GM12874 (cell line): ENCODE measurements around the gene RNF224.
A peak's percentile ranks its signal among the peaks of the same experiment; 100 is the strongest.

Source experiments
- TF ChIP-seq, protein P1 (sequence below): IDR thresholded peaks from 2 replicates; pipeline ENCODE4 v1.5.1; 2011; ENCODE audit warnings: low read depth, mild to moderate bottlenecking, control low read depth, low read length, moderate library complexity; ENCODE audit not compliant: insufficient read depth

RNF224 gene

DNA sequence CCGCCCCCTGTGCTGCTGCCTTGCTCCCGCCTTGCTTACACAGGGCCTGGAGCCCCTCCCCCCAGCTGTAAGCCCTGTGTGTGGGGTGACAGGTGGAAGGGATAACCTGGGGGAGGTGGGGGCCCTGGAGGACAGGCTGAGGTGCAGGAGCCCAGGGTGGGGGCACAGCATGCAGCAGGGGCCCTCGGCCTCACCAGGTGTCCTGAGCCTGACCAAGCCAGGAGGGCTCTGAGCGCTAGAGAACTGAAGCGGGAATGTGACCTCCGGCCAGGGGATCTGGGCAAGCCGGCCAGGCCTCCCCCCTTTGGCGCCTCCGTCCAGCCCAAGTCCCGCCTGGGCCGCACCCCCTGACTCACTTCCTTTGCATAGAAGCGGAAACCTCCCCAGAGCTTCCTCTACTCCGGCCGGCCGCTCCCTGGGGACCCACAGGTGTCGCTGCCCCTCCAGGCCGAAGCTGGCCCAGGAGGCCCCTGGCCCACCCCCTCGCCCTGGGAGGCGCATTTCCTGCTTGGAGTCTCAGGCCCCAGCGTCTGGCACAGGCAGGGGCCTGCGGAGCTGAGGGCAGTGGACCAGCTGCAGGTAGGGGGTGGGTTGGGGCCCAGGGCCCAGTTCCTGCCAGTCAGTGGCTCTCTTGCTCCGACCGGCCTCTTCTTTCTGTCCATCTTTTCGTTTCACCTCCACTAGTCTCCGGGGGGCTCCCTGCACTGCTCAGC lies 50.2 kb downstream of the RNF224 start, which contains the start of gene TOR4A:
Gene TOR4A (plus strand): TSS at position 398 of the 713 bp plus-strand sequence. CDS start 964 bp downstream, outside the sequence.
- TF ChIP-seq, protein P1, sequence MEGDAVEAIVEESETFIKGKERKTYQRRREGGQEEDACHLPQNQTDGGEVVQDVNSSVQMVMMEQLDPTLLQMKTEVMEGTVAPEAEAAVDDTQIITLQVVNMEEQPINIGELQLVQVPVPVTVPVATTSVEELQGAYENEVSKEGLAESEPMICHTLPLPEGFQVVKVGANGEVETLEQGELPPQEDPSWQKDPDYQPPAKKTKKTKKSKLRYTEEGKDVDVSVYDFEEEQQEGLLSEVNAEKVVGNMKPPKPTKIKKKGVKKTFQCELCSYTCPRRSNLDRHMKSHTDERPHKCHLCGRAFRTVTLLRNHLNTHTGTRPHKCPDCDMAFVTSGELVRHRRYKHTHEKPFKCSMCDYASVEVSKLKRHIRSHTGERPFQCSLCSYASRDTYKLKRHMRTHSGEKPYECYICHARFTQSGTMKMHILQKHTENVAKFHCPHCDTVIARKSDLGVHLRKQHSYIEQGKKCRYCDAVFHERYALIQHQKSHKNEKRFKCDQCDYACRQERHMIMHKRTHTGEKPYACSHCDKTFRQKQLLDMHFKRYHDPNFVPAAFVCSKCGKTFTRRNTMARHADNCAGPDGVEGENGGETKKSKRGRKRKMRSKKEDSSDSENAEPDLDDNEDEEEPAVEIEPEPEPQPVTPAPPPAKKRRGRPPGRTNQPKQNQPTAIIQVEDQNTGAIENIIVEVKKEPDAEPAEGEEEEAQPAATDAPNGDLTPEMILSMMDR, result peak; percentile 30; the same call in 1 of the 2 replicates

DNA sequence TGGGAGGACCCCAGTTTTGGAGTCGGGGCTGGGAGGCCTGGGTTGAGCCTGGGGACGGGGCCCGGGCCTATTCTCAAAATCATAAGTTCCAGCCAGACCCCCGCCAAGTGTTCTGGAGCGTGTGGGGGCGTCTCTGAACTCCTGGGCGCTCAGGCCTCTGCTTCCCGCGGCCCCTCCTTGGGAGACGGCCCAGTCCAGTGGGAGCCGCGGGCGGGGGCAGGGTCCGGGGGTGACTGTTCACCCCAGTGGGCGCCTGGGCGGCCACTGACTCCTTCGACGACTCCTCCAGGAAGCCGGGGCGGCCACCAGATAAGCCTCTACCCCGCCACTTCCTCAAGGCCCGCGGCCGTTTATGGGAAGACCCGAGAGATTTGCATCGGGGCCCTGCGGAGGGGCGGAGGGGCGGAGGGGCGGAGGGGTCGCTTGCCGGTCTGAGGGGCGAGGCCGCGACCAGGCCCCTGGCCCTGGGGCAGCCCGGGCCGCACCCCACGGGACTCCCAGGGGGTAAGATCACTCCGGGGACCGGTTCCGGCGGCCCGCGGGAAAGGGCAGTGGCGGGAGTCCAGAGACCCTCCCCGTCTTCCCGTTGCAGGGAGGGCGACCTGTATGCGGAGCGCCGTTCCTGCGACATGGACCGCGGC lies 50.9 kb downstream of the RNF224 start:
- TF ChIP-seq, protein P1, result no peak
